GM12878 (cell line): ENCODE data around the gene ITSN2.

ENCODE experiments used
- BHLHE40 ChIP-seq, 2 experiments: fragments of 450-650 bp in 1 of 2; IDR thresholded peaks; 2 replicates each; pipeline ENCODE4 v1.6.1; 2011 to 2017; ENCODE audit warnings: low read depth in 2 of 2, borderline replicate concordance in 1 of 2, improper control_type of control experiment in 1 of 2, low read length in 1 of 2, mild to moderate bottlenecking in 1 of 2
- CEBPB ChIP-seq, 2 experiments: fragments of 150-350 bp in 1 of 2; IDR thresholded peaks; 2 replicates each; pipeline ENCODE4 v1.6.1; 2012 to 2014; ENCODE audit warnings: low read depth in 2 of 2, low read length in 2 of 2, borderline replicate concordance in 1 of 2, inconsistent platforms in 1 of 2
- MYC ChIP-seq: IDR thresholded peaks from 2 replicates; pipeline ENCODE4 v1.6.1; 2011; ENCODE audit warnings: mild to moderate bottlenecking, low read length, moderate library complexity, inconsistent platforms; ENCODE audit not compliant: insufficient read depth, insufficient replicate concordance, insufficient read length, severe bottlenecking
- POLR2AphosphoS2 ChIP-seq: IDR thresholded peaks from 2 replicates; pipeline ENCODE4 v1.6.1; 2011; ENCODE audit warnings: low read depth, mild to moderate bottlenecking, low read length, improper control_type of control experiment, moderate library complexity
- POLR2AphosphoS5 ChIP-seq: IDR thresholded peaks from 2 replicates; pipeline ENCODE4 v1.6.1; 2011; ENCODE audit warnings: mild to moderate bottlenecking, low read length, inconsistent platforms
- RAD21 ChIP-seq: IDR thresholded peaks from 2 replicates; pipeline ENCODE4 v1.6.1; 2011; ENCODE audit warnings: mild to moderate bottlenecking, low read depth, low read length, moderate library complexity; ENCODE audit not compliant: insufficient read depth
- RCOR1 ChIP-seq: conservative IDR thresholded peaks from 2 replicates; pipeline ENCODE4 v1.6.1; 2012; ENCODE audit warnings: low read depth, low read length, improper control_type of control experiment
- TAF1 ChIP-seq: IDR thresholded peaks from 2 replicates; pipeline ENCODE4 v1.6.1; 2011; ENCODE audit warnings: mild to moderate bottlenecking, low read depth, low read length, borderline replicate concordance
- ZNF274 ChIP-seq: IDR thresholded peaks from one replicate; pipeline ENCODE4 v1.8.0; 2011; ENCODE audit not compliant: insufficient read length, insufficient read depth
- TF ChIP-seq, protein P1 (sequence below): IDR thresholded peaks from 2 replicates; pipeline ENCODE4 v1.6.1; 2011; ENCODE audit warnings: low read depth, low read length, improper control_type of control experiment, borderline replicate concordance

DNA sequence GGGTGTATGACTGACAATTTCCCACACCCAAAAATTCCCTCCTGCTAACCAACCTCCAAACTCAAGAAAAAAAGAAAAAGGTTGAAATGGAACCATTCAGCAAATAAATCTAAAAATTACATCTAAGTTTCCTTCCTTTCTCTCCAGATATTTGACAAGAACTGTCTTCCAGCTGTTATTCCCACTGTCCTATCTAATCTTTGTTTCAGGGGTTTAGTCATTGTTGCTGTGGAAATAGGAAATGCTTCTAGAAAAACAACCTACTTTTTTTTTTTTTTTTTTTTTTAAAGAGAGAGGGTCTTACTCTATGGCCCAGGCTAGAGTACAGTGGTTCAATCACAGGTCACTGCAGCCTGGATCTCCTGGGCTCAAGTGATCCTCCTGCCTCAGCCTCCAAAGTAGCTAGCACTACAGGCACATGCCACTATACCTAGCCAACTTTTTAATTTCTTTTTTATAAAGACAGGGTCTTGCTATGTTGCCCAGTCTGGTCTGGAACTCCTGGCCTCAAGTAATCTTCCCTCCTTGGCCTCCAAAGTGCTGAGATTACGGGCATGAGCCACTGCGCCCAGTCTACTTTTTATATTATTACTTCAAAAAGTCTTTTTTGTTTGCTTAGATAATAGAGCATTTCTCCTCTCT is 88.1 kb downstream of the ITSN2 start:
- TF ChIP-seq CEBPB (IDR thresholded peaks at IDR 0.05; ENCODE audit: borderline replicate concordance in 1 of 2, low read depth in 2 of 2, low read length in 2 of 2) (no peak), MYC (no peak), POLR2AphosphoS2 (no peak), BHLHE40 (IDR thresholded peaks at IDR 0.05; ENCODE audit: borderline replicate concordance in 1 of 2, low read depth in 2 of 2, low read length in 1 of 2) (no peak), POLR2AphosphoS5 (no peak), ZNF274 (no peak), TAF1 (no peak), RAD21 (no peak), RCOR1 (no peak)
- TF ChIP-seq, protein P1, sequence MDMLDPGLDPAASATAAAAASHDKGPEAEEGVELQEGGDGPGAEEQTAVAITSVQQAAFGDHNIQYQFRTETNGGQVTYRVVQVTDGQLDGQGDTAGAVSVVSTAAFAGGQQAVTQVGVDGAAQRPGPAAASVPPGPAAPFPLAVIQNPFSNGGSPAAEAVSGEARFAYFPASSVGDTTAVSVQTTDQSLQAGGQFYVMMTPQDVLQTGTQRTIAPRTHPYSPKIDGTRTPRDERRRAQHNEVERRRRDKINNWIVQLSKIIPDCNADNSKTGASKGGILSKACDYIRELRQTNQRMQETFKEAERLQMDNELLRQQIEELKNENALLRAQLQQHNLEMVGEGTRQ = no peak
